SH-SY5Y (cell line): ENCODE data around the gene OR10V1.

Experiments
- GATA2 ChIP-seq: IDR thresholded peaks from 2 replicates; pipeline ENCODE4 v1.6.1; 2011; ENCODE audit warnings: mild to moderate bottlenecking, low read depth, low read length
- GATA3 ChIP-seq: IDR thresholded peaks from 2 replicates; pipeline ENCODE4 v1.6.1; 2011; ENCODE audit warnings: low read depth, mild to moderate bottlenecking, low read length, moderate library complexity

OR10V1 gene, protein sequence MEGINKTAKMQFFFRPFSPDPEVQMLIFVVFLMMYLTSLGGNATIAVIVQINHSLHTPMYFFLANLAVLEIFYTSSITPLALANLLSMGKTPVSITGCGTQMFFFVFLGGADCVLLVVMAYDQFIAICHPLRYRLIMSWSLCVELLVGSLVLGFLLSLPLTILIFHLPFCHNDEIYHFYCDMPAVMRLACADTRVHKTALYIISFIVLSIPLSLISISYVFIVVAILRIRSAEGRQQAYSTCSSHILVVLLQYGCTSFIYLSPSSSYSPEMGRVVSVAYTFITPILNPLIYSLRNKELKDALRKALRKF

GRCh38 chr11:59713745-59714144, at the start of gene OR10V1:
Gene OR10V1, minus strand, starts transcription at chr11:59713845. Its CDS starts 0 bp downstream, at chr11:59713845.
- TF ChIP-seq GATA2 = no peak
- TF ChIP-seq GATA3 = no peak

- TF ChIP-seq GATA2 (no peak), GATA3 (no peak)
Observed at GRCh38 chr11:59761993-59762392, 48.3 kb upstream of the OR10V1 start.

GRCh38 chr11:59760771-59761170, 47.1 kb upstream of the OR10V1 start:
- TF ChIP-seq GATA3 (no peak), GATA2 (no peak)

GRCh38 chr11:59759900-59760299, 46.3 kb upstream of the OR10V1 start:
- TF ChIP-seq GATA3 (no peak), GATA2 (no peak)

DNA sequence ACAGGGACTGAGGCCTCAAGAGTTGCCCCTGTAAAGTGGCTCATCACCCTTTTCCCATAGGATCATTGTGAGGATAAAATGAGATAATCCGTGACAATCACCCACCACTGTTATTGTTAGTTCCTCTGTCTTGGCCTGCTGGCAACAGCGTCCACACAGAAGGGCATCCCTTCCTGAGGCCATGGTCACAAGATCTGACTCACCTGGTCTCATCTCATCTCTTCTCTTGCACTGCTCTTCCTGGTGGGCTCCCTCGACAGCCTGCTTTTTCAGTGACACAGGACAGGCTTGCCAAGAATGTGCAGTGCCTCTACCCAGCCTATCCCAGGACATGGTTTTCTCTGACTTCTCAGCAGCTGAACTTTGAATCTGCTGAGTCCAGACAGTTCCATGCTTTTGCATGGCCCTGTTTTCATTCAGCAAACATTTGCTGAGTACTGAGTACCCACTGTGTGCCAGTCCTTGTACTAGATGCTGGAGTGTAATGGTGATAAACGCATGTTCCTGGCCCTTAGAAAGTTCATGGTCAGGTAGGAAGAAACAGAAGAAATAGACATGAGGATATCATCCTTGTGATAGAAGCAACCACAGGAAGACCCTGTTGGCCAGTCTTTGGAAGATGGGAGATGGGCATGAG, 44.9 kb upstream of the OR10V1 start:
- no peak for TF ChIP-seq GATA2
- no peak for TF ChIP-seq GATA3

DNA sequence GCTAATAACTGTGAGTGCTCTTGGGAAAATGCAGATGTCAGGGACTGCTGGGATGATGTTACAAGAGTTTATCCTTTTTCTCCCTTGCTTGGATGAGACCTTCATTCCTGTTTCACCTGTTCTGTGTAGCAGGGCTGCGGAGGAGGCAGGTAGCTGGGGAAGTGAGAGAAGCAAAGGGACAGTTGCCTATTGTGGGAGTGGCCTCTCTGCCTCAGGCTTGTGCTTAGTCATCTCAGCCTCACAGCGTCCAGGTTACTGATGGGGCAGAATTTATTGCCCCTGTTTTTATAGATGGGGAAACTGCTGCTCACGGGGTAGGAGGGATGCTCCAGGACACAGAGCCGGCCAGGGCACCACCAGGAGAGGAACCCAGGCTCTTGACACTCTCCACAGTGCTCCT, 43.2 kb upstream of the OR10V1 start:
- no peak for TF ChIP-seq GATA2
- no peak for TF ChIP-seq GATA3

- TF ChIP-seq GATA3 = no peak
- TF ChIP-seq GATA2 = no peak
Observed at GRCh38 chr11:59756558-59756840, 42.9 kb upstream of the OR10V1 start.

DNA sequence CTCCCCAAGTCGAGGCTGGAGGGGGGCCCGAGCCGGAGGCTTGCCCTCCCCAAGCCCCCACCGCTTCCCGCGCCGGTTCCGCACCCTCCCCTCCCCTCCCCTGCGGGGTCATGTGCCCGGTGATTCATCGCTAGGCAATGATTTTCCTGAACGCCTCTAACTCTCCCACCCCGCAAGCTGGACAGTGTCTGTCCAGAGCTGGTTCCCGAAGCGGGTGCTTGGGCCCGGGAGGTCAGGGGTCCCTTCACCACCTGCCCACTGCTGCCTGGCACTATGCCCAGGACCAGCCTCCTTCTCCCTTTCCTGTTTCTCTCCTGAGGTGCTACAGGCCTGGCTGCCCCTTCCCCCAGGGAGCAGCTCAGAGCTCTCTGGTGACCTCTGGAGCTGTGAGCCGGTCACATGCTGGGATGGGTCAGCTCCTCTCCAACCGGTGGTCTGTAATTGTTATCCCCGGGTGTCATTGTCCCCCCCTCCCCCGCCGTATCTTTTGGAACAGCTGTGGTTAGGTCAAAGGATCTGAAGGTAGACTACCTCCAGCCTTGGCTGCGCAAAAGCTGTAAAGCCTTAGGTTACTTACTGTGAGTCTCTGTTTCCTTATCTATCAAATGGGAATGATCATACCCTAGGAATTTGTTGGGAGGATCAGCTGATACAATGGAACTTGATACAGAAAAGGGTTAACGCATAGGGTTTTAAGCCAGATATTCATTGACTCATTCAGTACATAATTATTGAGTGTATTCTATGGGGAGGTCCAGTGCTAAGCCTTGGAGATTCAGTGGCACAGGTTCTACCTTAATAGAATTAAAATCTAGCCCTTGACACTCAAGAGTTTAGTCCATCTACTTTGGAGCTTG, 42.3 kb upstream of the OR10V1 start:
- TF ChIP-seq GATA3 (no peak), GATA2 (no peak)

DNA sequence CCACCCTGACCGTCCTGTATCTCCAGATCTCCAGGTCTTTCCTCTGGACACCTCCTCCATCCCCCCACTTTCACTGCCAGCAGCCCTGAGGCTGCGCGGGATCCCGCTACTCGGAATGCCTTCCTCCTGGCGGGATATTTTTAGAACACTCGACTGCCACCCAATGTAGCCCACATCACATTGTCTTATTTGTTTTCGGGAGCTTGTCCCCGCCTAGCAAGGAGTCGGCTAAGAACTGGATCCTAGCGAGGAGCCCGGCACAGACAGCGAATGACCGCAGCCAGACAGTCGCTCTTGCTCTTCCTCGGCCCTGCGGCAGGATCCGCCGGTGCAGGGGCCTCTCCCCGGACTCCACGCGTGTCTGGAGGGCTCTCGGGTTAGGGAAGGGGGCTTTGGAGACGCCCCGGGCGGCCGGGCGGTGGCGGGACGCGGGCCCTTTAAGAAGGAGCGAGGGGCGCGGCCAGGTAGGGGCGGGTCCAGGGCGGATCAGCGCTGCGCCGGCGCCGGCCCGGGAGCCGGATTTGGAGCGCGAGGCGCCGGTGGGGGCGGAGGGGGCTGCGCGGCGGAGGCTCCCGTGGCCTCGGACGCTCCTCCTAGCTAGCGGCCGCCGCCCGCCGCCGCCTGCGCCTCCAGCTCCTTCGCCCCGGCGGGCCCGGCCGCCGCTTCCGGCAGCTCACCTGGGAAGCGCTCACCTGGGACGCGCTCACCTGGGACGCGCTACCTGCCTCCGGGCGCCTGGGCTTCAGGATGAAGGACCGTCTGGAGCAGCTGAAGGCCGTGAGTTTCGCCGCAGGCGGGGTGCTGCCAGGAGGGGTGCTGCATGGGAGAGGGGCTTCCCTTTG, 41.4 kb upstream of the OR10V1 start, which contains the start of gene STX3:
Gene STX3, plus strand, starts transcription at position 518 of the 842 bp plus-strand sequence. Its CDS starts 230 bp downstream, at position 748.
- TF ChIP-seq GATA3 (no peak), GATA2 (peak; percentile 74)

DNA sequence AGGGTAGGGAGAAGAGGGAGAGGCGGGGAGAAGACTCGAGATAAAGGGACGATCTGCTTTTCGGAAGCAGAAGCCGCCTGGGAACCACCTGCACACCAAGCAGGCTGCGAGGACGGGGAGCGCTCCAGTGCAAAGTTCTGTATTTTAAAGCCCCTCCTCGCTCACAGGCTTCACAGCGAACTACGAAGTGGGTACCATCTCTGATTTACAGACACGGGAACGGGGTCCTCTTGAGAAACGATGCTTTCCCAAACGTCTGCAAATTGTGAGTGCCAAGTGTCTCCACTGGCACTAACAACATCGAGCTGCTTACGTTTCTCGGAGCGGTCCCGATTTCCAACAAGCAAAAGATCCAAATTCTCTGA, 40.8 kb upstream of the OR10V1 start:
- TF ChIP-seq GATA3 = no peak
- no peak for TF ChIP-seq GATA2

- TF ChIP-seq GATA3 (no peak), GATA2 (no peak)
Observed at GRCh38 chr11:59753650-59754493, 40.2 kb upstream of the OR10V1 start.

GRCh38 chr11:59746111-59746510, 32.5 kb upstream of the OR10V1 start:
- TF ChIP-seq GATA2 (no peak), GATA3 (no peak)

DNA sequence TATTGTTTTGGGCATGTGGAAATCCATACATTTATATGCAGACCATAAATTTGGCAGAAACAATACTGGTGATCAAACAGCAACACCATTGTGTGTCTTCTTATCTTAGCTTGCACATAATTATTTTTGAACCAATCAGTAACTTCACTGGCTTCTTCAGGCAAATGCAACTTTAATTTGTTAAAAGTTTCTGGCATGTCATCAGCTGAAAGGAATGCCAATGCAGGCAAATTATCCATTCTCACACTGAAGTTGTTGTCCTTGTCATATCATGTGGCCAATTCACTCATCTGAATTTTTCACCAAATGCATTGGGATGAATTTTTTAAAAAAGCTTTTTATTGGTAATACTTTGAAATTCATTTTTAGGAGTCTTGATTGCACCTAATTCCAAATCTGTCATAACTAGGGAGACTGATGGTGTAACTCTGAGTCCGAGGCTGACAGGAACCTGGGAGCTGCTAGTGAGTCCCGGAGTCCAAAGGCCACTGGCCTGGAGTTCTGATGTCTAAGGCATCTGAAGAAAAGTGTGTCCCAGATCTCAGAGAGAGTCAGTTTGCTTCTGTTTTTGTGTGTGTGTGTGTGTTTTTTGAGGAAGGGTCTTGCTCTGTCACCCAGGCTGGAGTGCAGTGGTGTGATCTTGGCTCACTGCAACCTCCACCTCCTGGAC, 17.4 kb upstream of the OR10V1 start:
- TF ChIP-seq GATA2 = no peak
- no peak for TF ChIP-seq GATA3
